H9 (cell line): ENCODE measurements around the gene BACH1. TPM values are rescaled to one million over a fixed set of nuclear protein-coding genes. Genes with fewer than 3 reads are reported as not detected.

ENCODE experiments used
- DNase-seq: peaks from one replicate; pipeline ENCODE4 v3.0.0-alpha.2; 2017
- H2AFZ ChIP-seq: one replicate; pipeline ENCODE4 v1.6.1; 2013; ENCODE audit warnings: mild to moderate bottlenecking, low read length, control low read depth, moderate library complexity
- H2AK5ac ChIP-seq: 2 replicates; pipeline ENCODE4 v1.6.1; 2013; ENCODE audit warnings: low read length, control low read depth, mixed read lengths; ENCODE audit not compliant: insufficient read length
- H2BK120ac ChIP-seq: one replicate; pipeline ENCODE4 v1.6.1; 2013; ENCODE audit warnings: low read depth, mild to moderate bottlenecking, low read length, control low read depth, inconsistent platforms; ENCODE audit not compliant: poor library complexity, severe bottlenecking
- H2BK12ac ChIP-seq: 2 replicates; pipeline ENCODE4 v1.6.1; 2013; ENCODE audit warnings: low read length, control low read depth, mixed read lengths, low read depth; ENCODE audit not compliant: insufficient read length
- H2BK15ac ChIP-seq: 2 replicates; pipeline ENCODE4 v1.6.1; 2013; ENCODE audit warnings: low read depth, low read length, control low read depth
- H2BK20ac ChIP-seq: one replicate; pipeline ENCODE4 v1.6.1; 2013; ENCODE audit warnings: low read depth, mild to moderate bottlenecking, low read length, control low read depth, inconsistent platforms; ENCODE audit not compliant: poor library complexity, severe bottlenecking
- H2BK5ac ChIP-seq: 2 replicates; pipeline ENCODE4 v1.6.1; 2013; ENCODE audit warnings: low read length, control low read depth, mixed read lengths; ENCODE audit not compliant: insufficient read length
- H3K14ac ChIP-seq: 2 replicates; pipeline ENCODE4 v1.6.1; 2013; ENCODE audit warnings: low read length, control low read depth; ENCODE audit not compliant: insufficient read depth
- H3K18ac ChIP-seq: 2 replicates; pipeline ENCODE4 v1.6.1; 2013; ENCODE audit warnings: low read depth, mild to moderate bottlenecking, mixed read lengths, low read length, control low read depth; ENCODE audit not compliant: insufficient read length
- H3K23ac ChIP-seq: 2 replicates; pipeline ENCODE4 v1.6.1; 2013; ENCODE audit warnings: low read length, control low read depth, mixed read lengths, low read depth; ENCODE audit not compliant: insufficient read length
- H3K23me2 ChIP-seq: 2 replicates; pipeline ENCODE4 v1.6.1; 2013; ENCODE audit warnings: low read depth, mild to moderate bottlenecking, mixed read lengths, low read length, control low read depth; ENCODE audit not compliant: insufficient read length, poor library complexity, severe bottlenecking
- H3K27ac ChIP-seq: 2 replicates; pipeline ENCODE4 v1.5.1; 2013; ENCODE audit warnings: low read length, control low read depth, mixed read lengths, low read depth; ENCODE audit not compliant: insufficient read length
- H3K27me3 ChIP-seq: 2 replicates; pipeline ENCODE4 v1.6.1; 2013; ENCODE audit warnings: low read length, control low read depth, inconsistent platforms; ENCODE audit not compliant: insufficient read depth
- H3K4ac ChIP-seq: 2 replicates; pipeline ENCODE4 v1.6.1; 2013; ENCODE audit warnings: low read depth, mild to moderate bottlenecking, control low read depth, inconsistent platforms, low read length, moderate library complexity
- H3K4me1 ChIP-seq: 2 replicates; pipeline ENCODE4 v1.6.1; 2013; ENCODE audit warnings: low read length, control low read depth, inconsistent platforms; ENCODE audit not compliant: insufficient read depth
- H3K4me2 ChIP-seq: 2 replicates; pipeline ENCODE4 v1.6.1; 2013; ENCODE audit warnings: low read length, control low read depth, mixed read lengths; ENCODE audit not compliant: insufficient read length, insufficient read depth
- H3K56ac ChIP-seq: 2 replicates; pipeline ENCODE4 v1.6.1; 2013; ENCODE audit warnings: low read depth, mild to moderate bottlenecking, mixed read lengths, low read length, control low read depth; ENCODE audit not compliant: insufficient read length
- H3K79me1 ChIP-seq: 2 replicates; pipeline ENCODE4 v1.6.1; 2013; ENCODE audit warnings: low read depth, mild to moderate bottlenecking, moderate library complexity, low read length, control low read depth, inconsistent platforms; ENCODE audit not compliant: insufficient read depth, poor library complexity, severe bottlenecking
- H3K79me2 ChIP-seq: 2 replicates; pipeline ENCODE4 v1.6.1; 2013; ENCODE audit warnings: low read length, control low read depth, inconsistent platforms; ENCODE audit not compliant: insufficient read depth
- H3K9ac ChIP-seq: 2 replicates; pipeline ENCODE4 v1.6.1; 2013; ENCODE audit warnings: low read length, control low read depth, mixed read lengths; ENCODE audit not compliant: insufficient read length; ENCODE audit errors: extremely low read depth
- H3K9me3 ChIP-seq: one replicate; pipeline ENCODE4 v1.6.1; 2013; ENCODE audit warnings: low read depth, low read length, inconsistent platforms; ENCODE audit not compliant: control insufficient read depth
- H3T11ph ChIP-seq: one replicate; pipeline ENCODE4 v1.6.1; 2013; ENCODE audit warnings: mild to moderate bottlenecking, low read length, control low read depth, inconsistent platforms
- H4K20me1 ChIP-seq: one replicate; pipeline ENCODE4 v1.6.1; 2013; ENCODE audit not compliant: control insufficient read depth, insufficient read length, insufficient read depth
- H4K5ac ChIP-seq: 2 replicates; pipeline ENCODE4 v1.6.1; 2013; ENCODE audit warnings: low read depth, mild to moderate bottlenecking, mixed read lengths, low read length, control low read depth; ENCODE audit not compliant: insufficient read length
- H4K8ac ChIP-seq: replicated peaks from 2 replicates; pipeline ENCODE4 v1.6.1; 2013; ENCODE audit warnings: low read length, control low read depth, mixed read lengths, low read depth; ENCODE audit not compliant: insufficient read length
- H4K91ac ChIP-seq: 2 replicates; pipeline ENCODE4 v1.6.1; 2013; ENCODE audit warnings: low read depth, mild to moderate bottlenecking, moderate library complexity, mixed read lengths, low read length, control low read depth; ENCODE audit not compliant: insufficient read length
- H3K27ac Mint-ChIP-seq, 3 experiments: 2 replicates in 2 of 3; 3 replicates in 1 of 3; pipeline ENCODE4 v1.8.0; 2020 to 2021; ENCODE audit warnings: mixed read lengths in 3 of 3, mild to moderate bottlenecking in 1 of 3, moderate library complexity in 1 of 3
- H3K27me3 Mint-ChIP-seq: 2 replicates; pipeline ENCODE4 v1.8.0; 2021; ENCODE audit warnings: low read depth, mild to moderate bottlenecking, moderate library complexity, mixed read lengths
- H3K36me3 Mint-ChIP-seq, 3 experiments: 2 replicates in 2 of 3; 3 replicates in 1 of 3; pipeline ENCODE4 v1.8.0; 2020 to 2021; ENCODE audit warnings: low read depth in 3 of 3, mixed read lengths in 3 of 3; ENCODE audit not compliant: insufficient read depth in 1 of 3
- H3K4me1 Mint-ChIP-seq, 2 experiments: 2 replicates each; pipeline ENCODE4 v1.8.0; 2020; ENCODE audit warnings: mixed read lengths in 2 of 2
- H3K4me3 Mint-ChIP-seq, 2 experiments: 2 replicates in 1 of 2; 3 replicates in 1 of 2; pipeline ENCODE4 v1.8.0; 2020 to 2021; ENCODE audit warnings: mild to moderate bottlenecking in 2 of 2, mixed read lengths in 2 of 2, moderate library complexity in 1 of 2
- H3K9me3 Mint-ChIP-seq, 2 experiments: 2 replicates in 1 of 2; 3 replicates in 1 of 2; pipeline ENCODE4 v1.8.0; 2020; ENCODE audit warnings: mild to moderate bottlenecking in 2 of 2, mixed read lengths in 2 of 2, moderate library complexity in 1 of 2
- WGBS: extraction: QIAGEN DNeasy Blood & Tissue Kit; methylation state at CpG from one replicate; pipeline ENCODE4 v1.1.7; 2013; ENCODE audit warnings: missing lambda C conversion rate, low lambda C conversion rate, mixed read lengths; ENCODE audit not compliant: insufficient read length; ENCODE audit errors: extremely low coverage; 5-methylcytosine and 5-hydroxymethylcytosine counted together
- total RNA-seq: library from RNA; stranded (reverse); gene quantifications from 2 replicates; pipeline ENCODE4 v1.2.1, GENCODE V29; 2021
- TF ChIP-seq, protein P1 (sequence below): fragments of 200-600 bp; sonication (generic); conservative IDR thresholded peaks from 3 replicates; pipeline ENCODE4 v1.8.0; 2021; ENCODE audit warnings: antibody characterized with exemption, mild to moderate bottlenecking

The BACH1 gene
- total RNA-seq, 1 experiment from 2014 or later = 42.4 TPM

- Histone ChIP-seq H3K14ac (no peak overlapping the region), H3K27ac (no peak overlapping the region), H3K4me2 (no peak overlapping the region), H3K56ac (no peak overlapping the region), H3K9ac (no peak overlapping the region), H4K8ac (no peak overlapping the region), H3K23ac (no peak overlapping the region), H2BK120ac (no peak overlapping the region), H3K23me2 (no peaks in the 10 kb centered on the region), H3K4ac (no peak overlapping the region), H3K79me1 (no peaks in the 10 kb centered on the region), H2BK12ac (no peak overlapping the region), H2BK20ac (no peak overlapping the region), H2BK5ac (no peak overlapping the region), H3K27me3 (no peaks in the 10 kb centered on the region), H4K91ac (no peak overlapping the region), H4K20me1 (no peaks in the 10 kb centered on the region), H4K5ac (no peak overlapping the region), H3K79me2 (no peaks in the 10 kb centered on the region), H3T11ph (no peak overlapping the region), H2AFZ (no peak overlapping the region), H3K18ac (no peak overlapping the region), H2BK15ac (no peak overlapping the region), H3K4me1 (no peaks in the 10 kb centered on the region), H2AK5ac (no peak overlapping the region), H3K9me3 (no peaks in the 10 kb centered on the region)
- no peak overlapping the region for H3K4me3 Mint-ChIP-seq
- TF ChIP-seq, protein P1, sequence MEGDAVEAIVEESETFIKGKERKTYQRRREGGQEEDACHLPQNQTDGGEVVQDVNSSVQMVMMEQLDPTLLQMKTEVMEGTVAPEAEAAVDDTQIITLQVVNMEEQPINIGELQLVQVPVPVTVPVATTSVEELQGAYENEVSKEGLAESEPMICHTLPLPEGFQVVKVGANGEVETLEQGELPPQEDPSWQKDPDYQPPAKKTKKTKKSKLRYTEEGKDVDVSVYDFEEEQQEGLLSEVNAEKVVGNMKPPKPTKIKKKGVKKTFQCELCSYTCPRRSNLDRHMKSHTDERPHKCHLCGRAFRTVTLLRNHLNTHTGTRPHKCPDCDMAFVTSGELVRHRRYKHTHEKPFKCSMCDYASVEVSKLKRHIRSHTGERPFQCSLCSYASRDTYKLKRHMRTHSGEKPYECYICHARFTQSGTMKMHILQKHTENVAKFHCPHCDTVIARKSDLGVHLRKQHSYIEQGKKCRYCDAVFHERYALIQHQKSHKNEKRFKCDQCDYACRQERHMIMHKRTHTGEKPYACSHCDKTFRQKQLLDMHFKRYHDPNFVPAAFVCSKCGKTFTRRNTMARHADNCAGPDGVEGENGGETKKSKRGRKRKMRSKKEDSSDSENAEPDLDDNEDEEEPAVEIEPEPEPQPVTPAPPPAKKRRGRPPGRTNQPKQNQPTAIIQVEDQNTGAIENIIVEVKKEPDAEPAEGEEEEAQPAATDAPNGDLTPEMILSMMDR = no peak
- no peaks in the 10 kb centered on the region for H3K4me1 Mint-ChIP-seq
- no peak for DNase-seq
- H3K36me3 Mint-ChIP-seq = peaks cover 0 to 3% (median 0%) of the 10 kb centered on the region in 3 experiments; a peak in 1 of 7 replicates
- no CpG with 5 or more reads among the region's 6 CpGs for WGBS
- no peaks in the 10 kb centered on the region for H3K27me3 Mint-ChIP-seq
- H3K27ac Mint-ChIP-seq = no peak overlapping the region
- no peaks in the 10 kb centered on the region for H3K9me3 Mint-ChIP-seq
Measured at GRCh38 chr21:29385934-29386520, 87.3 kb downstream of the BACH1 start.
